T-helper 1 cell treated with Interleukin-12 subunit alpha and Interleukin-12 subunit beta and Interleukin-4 antibody, amounts not matched to agents 30 μg/mL and 1 μg/mL, for 36 hours (primary cell): Measurements from ENCODE around the gene SP8.

Experiments used
- H3K27ac Mint-ChIP-seq: one replicate; pipeline ENCODE4 v1.8.0; 2021; ENCODE audit warnings: mild to moderate bottlenecking, mixed read lengths
- H3K27me3 Mint-ChIP-seq: one replicate; pipeline ENCODE4 v1.8.0; 2021; ENCODE audit warnings: low read depth, mixed read lengths
- H3K36me3 Mint-ChIP-seq: one replicate; pipeline ENCODE4 v1.8.0; 2021; ENCODE audit warnings: low read depth, mixed read lengths
- H3K4me1 Mint-ChIP-seq: one replicate; pipeline ENCODE4 v1.8.0; 2021; ENCODE audit warnings: low read depth, mixed read lengths
- H3K4me3 Mint-ChIP-seq: one replicate; pipeline ENCODE4 v1.8.0; 2021; ENCODE audit warnings: mild to moderate bottlenecking, moderate library complexity, mixed read lengths
- H3K9me3 Mint-ChIP-seq: one replicate; pipeline ENCODE4 v1.8.0; 2021; ENCODE audit warnings: mixed read lengths

SP8 gene

GRCh38 chr7:20787660-20788419, 1.2 kb upstream of the SP8 start:
- no peak overlapping the region for H3K4me3 Mint-ChIP-seq
- peaks cover 13% of the 10 kb centered on the region for H3K36me3 Mint-ChIP-seq
- H3K4me1 Mint-ChIP-seq: peaks cover 21% of the 10 kb centered on the region
- peak overlapping the region; percentile 85 for H3K27ac Mint-ChIP-seq
- peaks cover 7% of the 10 kb centered on the region for H3K9me3 Mint-ChIP-seq
- H3K27me3 Mint-ChIP-seq: peaks cover 82% of the 10 kb centered on the region

GRCh38 chr7:20786421-20786778, 286 bp downstream of the SP8 start:
- Mint-ChIP-seq H3K36me3 (peaks cover 8% of the 10 kb centered on the region), H3K4me3 (peak overlapping the region; percentile 39), H3K27me3 (peaks cover 83% of the 10 kb centered on the region), H3K27ac (peak overlapping the region; percentile 61), H3K4me1 (peaks cover 18% of the 10 kb centered on the region), H3K9me3 (peaks cover 7% of the 10 kb centered on the region)

GRCh38 chr7:20786049-20786412, 655 bp downstream of the SP8 start:
- peak overlapping the region; percentile 39 for H3K4me3 Mint-ChIP-seq
- H3K36me3 Mint-ChIP-seq: peaks cover 8% of the 10 kb centered on the region
- peaks cover 7% of the 10 kb centered on the region for H3K9me3 Mint-ChIP-seq
- H3K27me3 Mint-ChIP-seq: peaks cover 83% of the 10 kb centered on the region
- peaks cover 16% of the 10 kb centered on the region for H3K4me1 Mint-ChIP-seq
- peak overlapping the region; percentile 61 for H3K27ac Mint-ChIP-seq

GRCh38 chr7:20785157-20786048, 1.3 kb downstream of the SP8 start:
- Mint-ChIP-seq H3K27ac (peak overlapping the region; percentile 61), H3K36me3 (peaks cover 8% of the 10 kb centered on the region), H3K4me3 (peak overlapping the region; percentile 39), H3K9me3 (peaks cover 6% of the 10 kb centered on the region), H3K27me3 (peaks cover 83% of the 10 kb centered on the region), H3K4me1 (peaks cover 14% of the 10 kb centered on the region)

- no peak overlapping the region for H3K27ac Mint-ChIP-seq
- H3K36me3 Mint-ChIP-seq: peaks cover 8% of the 10 kb centered on the region
- H3K4me1 Mint-ChIP-seq: peaks cover 11% of the 10 kb centered on the region
- H3K27me3 Mint-ChIP-seq: peaks cover 83% of the 10 kb centered on the region
- H3K4me3 Mint-ChIP-seq: no peak overlapping the region
- peaks cover 3% of the 10 kb centered on the region for H3K9me3 Mint-ChIP-seq
Observed at GRCh38 chr7:20784388-20785156, 2.1 kb downstream of the SP8 start.

- H3K27ac Mint-ChIP-seq: peak overlapping the region; percentile 90
Observed at GRCh38 chr7:20783700-20784387, 2.8 kb downstream of the SP8 start.

GRCh38 chr7:20783125-20783699, 3.5 kb downstream of the SP8 start:
- Mint-ChIP-seq H3K27me3 (peaks cover 88% of the 10 kb centered on the region), H3K27ac (peak overlapping the region; percentile 59), H3K9me3 (peaks cover 3% of the 10 kb centered on the region), H3K4me1 (peaks cover 12% of the 10 kb centered on the region), H3K36me3 (peaks cover 8% of the 10 kb centered on the region), H3K4me3 (no peak overlapping the region)

More at GRCh38 chr7:20783700-20784387, 2.8 kb downstream of the SP8 start:
- Mint-ChIP-seq H3K36me3 (peaks cover 8% of the 10 kb centered on the region), H3K4me3 (peak overlapping the region; percentile 54), H3K9me3 (peaks cover 3% of the 10 kb centered on the region), H3K27me3 (peaks cover 87% of the 10 kb centered on the region), H3K4me1 (peaks cover 12% of the 10 kb centered on the region)

GRCh38 chr7:20779041-20779440, 7.6 kb downstream of the SP8 start:
- peaks cover 93% of the 10 kb centered on the region for H3K27me3 Mint-ChIP-seq
- peaks cover 3% of the 10 kb centered on the region for H3K9me3 Mint-ChIP-seq
- H3K4me3 Mint-ChIP-seq: no peak overlapping the region
- H3K27ac Mint-ChIP-seq: no peak overlapping the region
- H3K36me3 Mint-ChIP-seq: peaks cover 5% of the 10 kb centered on the region
- H3K4me1 Mint-ChIP-seq: peaks cover 12% of the 10 kb centered on the region

GRCh38 chr7:20778063-20778721, 8.5 kb downstream of the SP8 start:
- Mint-ChIP-seq H3K4me1 (peaks cover 8% of the 10 kb centered on the region), H3K9me3 (no peaks in the 10 kb centered on the region), H3K36me3 (peaks cover 2% of the 10 kb centered on the region), H3K4me3 (no peak overlapping the region), H3K27me3 (peaks cover 87% of the 10 kb centered on the region), H3K27ac (no peak overlapping the region)

GRCh38 chr7:20777377-20778062, 9.2 kb downstream of the SP8 start:
- H3K27me3 Mint-ChIP-seq: peaks cover 80% of the 10 kb centered on the region
- peak overlapping the region; percentile 51 for H3K27ac Mint-ChIP-seq
- H3K36me3 Mint-ChIP-seq: peaks cover 2% of the 10 kb centered on the region
- no peaks in the 10 kb centered on the region for H3K9me3 Mint-ChIP-seq
- peaks cover 7% of the 10 kb centered on the region for H3K4me1 Mint-ChIP-seq
- H3K4me3 Mint-ChIP-seq: peak overlapping the region; percentile 45

- H3K4me1 Mint-ChIP-seq: peaks cover 7% of the 10 kb centered on the region
- no peak overlapping the region for H3K27ac Mint-ChIP-seq
- no peak overlapping the region for H3K4me3 Mint-ChIP-seq
- H3K36me3 Mint-ChIP-seq: peaks cover 2% of the 10 kb centered on the region
- H3K9me3 Mint-ChIP-seq: no peaks in the 10 kb centered on the region
- H3K27me3 Mint-ChIP-seq: peaks cover 75% of the 10 kb centered on the region
Observed at GRCh38 chr7:20776942-20777341, 9.7 kb downstream of the SP8 start.

GRCh38 chr7:20776214-20776911, 10.3 kb downstream of the SP8 start:
- H3K36me3 Mint-ChIP-seq: peaks cover 2% of the 10 kb centered on the region
- H3K4me3 Mint-ChIP-seq: no peak overlapping the region
- no peak overlapping the region for H3K27ac Mint-ChIP-seq
- no peaks in the 10 kb centered on the region for H3K9me3 Mint-ChIP-seq
- peaks cover 70% of the 10 kb centered on the region for H3K27me3 Mint-ChIP-seq
- H3K4me1 Mint-ChIP-seq: peaks cover 7% of the 10 kb centered on the region
